ENCODE results near the gene CLDN24. TPM values are rescaled to one million over a fixed set of nuclear protein-coding genes. Genes with fewer than 3 reads are reported as not detected.

The CLDN24 gene
- total RNA-seq, 1 experiment from 2014 or later, result not detected

DNA sequence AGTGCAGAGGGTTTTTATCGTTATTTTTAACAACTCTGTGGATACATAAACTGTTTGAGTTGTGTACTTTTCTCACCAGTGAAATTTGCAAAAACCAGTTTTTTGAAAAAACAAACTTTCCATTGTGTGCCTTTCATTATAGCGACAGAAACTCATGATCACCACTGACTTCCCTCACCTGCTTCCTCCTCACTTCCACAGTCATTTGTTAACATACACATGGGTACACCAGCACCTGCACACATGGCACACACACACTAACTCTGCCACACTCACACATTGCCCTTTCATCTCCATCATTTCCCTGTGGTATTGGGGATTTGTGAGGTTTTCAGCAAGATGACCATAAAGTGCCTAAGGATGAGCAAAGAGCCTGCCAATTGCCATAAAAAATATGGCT, 22.8 kb downstream of the CLDN24 start (continued):
- TF ChIP-seq, protein P1, sequence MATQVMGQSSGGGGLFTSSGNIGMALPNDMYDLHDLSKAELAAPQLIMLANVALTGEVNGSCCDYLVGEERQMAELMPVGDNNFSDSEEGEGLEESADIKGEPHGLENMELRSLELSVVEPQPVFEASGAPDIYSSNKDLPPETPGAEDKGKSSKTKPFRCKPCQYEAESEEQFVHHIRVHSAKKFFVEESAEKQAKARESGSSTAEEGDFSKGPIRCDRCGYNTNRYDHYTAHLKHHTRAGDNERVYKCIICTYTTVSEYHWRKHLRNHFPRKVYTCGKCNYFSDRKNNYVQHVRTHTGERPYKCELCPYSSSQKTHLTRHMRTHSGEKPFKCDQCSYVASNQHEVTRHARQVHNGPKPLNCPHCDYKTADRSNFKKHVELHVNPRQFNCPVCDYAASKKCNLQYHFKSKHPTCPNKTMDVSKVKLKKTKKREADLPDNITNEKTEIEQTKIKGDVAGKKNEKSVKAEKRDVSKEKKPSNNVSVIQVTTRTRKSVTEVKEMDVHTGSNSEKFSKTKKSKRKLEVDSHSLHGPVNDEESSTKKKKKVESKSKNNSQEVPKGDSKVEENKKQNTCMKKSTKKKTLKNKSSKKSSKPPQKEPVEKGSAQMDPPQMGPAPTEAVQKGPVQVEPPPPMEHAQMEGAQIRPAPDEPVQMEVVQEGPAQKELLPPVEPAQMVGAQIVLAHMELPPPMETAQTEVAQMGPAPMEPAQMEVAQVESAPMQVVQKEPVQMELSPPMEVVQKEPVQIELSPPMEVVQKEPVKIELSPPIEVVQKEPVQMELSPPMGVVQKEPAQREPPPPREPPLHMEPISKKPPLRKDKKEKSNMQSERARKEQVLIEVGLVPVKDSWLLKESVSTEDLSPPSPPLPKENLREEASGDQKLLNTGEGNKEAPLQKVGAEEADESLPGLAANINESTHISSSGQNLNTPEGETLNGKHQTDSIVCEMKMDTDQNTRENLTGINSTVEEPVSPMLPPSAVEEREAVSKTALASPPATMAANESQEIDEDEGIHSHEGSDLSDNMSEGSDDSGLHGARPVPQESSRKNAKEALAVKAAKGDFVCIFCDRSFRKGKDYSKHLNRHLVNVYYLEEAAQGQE (IDR thresholded peaks at IDR 0.05; ENCODE audit: low read depth), result no peak
- TF ChIP-seq JUND (IDR thresholded peaks at IDR 0.05), result no peak
- TF ChIP-seq, protein P2, sequence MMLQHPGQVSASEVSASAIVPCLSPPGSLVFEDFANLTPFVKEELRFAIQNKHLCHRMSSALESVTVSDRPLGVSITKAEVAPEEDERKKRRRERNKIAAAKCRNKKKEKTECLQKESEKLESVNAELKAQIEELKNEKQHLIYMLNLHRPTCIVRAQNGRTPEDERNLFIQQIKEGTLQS (IDR thresholded peaks at IDR 0.05), result no peak
- TF ChIP-seq, protein P3, sequence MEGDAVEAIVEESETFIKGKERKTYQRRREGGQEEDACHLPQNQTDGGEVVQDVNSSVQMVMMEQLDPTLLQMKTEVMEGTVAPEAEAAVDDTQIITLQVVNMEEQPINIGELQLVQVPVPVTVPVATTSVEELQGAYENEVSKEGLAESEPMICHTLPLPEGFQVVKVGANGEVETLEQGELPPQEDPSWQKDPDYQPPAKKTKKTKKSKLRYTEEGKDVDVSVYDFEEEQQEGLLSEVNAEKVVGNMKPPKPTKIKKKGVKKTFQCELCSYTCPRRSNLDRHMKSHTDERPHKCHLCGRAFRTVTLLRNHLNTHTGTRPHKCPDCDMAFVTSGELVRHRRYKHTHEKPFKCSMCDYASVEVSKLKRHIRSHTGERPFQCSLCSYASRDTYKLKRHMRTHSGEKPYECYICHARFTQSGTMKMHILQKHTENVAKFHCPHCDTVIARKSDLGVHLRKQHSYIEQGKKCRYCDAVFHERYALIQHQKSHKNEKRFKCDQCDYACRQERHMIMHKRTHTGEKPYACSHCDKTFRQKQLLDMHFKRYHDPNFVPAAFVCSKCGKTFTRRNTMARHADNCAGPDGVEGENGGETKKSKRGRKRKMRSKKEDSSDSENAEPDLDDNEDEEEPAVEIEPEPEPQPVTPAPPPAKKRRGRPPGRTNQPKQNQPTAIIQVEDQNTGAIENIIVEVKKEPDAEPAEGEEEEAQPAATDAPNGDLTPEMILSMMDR (IDR thresholded peaks at IDR 0.05 in 2 of 3, conservative IDR thresholded peaks at IDR 0.05 in 1 of 3; ENCODE audit: borderline replicate concordance in 1 of 3, insufficient read depth in 1 of 3, low read depth in 2 of 3, low read length in 2 of 3), result no peak
- TF ChIP-seq TCF7L2 (IDR thresholded peaks at IDR 0.05; ENCODE audit: borderline replicate concordance, extremely low read depth, insufficient read depth, insufficient read length), result no peak
- TF ChIP-seq FOSL1 (IDR thresholded peaks at IDR 0.05; ENCODE audit: low read depth), result no peak
- no peak for TF ChIP-seq EZH2phosphoT487 (IDR thresholded peaks at IDR 0.05; ENCODE audit: borderline replicate concordance)
- TF ChIP-seq, protein P4, sequence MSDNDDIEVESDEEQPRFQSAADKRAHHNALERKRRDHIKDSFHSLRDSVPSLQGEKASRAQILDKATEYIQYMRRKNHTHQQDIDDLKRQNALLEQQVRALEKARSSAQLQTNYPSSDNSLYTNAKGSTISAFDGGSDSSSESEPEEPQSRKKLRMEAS (IDR thresholded peaks at IDR 0.05), result no peak
- no peak for TF ChIP-seq POLR2AphosphoS5 (IDR thresholded peaks at IDR 0.05; ENCODE audit: low read depth, low read length)
- TF ChIP-seq ZFX (IDR thresholded peaks at IDR 0.05), result no peak
